A549 (cell line): ENCODE data around the gene FAT1.

Experiments
- EHMT2 ChIP-seq: fragments of 200-600 bp; sonication (generic); IDR thresholded peaks from 2 replicates; pipeline ENCODE4 v1.6.1; 2016; ENCODE audit warnings: antibody characterized with exemption, low read depth, mild to moderate bottlenecking, moderate library complexity
- ELK1 ChIP-seq: fragments of 150-350 bp; IDR thresholded peaks from 2 replicates; pipeline ENCODE4 v1.6.1; 2014; ENCODE audit warnings: low read depth, mild to moderate bottlenecking, low read length
- TF ChIP-seq, protein P1 (sequence below): fragments of >200 bp; sonication (Bioruptor Twin); formaldehyde crosslinking; IDR thresholded peaks from 3 replicates; pipeline ENCODE4 v1.5.1; 2016

DNA sequence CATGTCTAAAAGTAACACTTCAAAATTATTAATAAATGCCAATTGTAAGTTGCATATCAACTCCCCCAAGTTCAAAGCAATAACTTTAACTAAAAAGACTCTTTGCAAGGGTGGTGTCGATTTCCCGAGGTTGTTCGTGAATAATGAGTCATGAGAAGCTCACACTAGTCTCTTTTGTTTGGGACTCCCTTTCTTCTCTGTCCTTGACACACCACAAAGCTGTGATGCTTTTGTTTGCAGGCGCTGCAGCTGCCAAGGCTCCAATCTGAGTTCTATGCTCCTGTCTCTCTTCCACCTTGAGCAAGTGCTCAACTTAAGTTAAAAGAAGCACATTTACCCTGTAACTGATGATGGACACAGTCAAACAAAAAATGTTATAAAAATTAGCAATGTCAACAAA, 65.9 kb downstream of the FAT1 start:
- TF ChIP-seq, protein P1, sequence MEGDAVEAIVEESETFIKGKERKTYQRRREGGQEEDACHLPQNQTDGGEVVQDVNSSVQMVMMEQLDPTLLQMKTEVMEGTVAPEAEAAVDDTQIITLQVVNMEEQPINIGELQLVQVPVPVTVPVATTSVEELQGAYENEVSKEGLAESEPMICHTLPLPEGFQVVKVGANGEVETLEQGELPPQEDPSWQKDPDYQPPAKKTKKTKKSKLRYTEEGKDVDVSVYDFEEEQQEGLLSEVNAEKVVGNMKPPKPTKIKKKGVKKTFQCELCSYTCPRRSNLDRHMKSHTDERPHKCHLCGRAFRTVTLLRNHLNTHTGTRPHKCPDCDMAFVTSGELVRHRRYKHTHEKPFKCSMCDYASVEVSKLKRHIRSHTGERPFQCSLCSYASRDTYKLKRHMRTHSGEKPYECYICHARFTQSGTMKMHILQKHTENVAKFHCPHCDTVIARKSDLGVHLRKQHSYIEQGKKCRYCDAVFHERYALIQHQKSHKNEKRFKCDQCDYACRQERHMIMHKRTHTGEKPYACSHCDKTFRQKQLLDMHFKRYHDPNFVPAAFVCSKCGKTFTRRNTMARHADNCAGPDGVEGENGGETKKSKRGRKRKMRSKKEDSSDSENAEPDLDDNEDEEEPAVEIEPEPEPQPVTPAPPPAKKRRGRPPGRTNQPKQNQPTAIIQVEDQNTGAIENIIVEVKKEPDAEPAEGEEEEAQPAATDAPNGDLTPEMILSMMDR = no peak
- no peak for TF ChIP-seq ELK1
- TF ChIP-seq EHMT2 = no peak
